Astrocyte of the cerebellum (primary cell): ENCODE data around the gene CENPP.

ENCODE experiments used
- DNase-seq: peaks from one replicate; pipeline ENCODE4 v3.0.0-alpha.2; 2011; ENCODE audit warnings: low read depth
- H3K4me3 ChIP-seq: 2 replicates; pipeline ENCODE4 v1.5.1; 2011; ENCODE audit warnings: mild to moderate bottlenecking, low read depth, low read length, moderate library complexity
- in situ Hi-C: cut with HindIII; loops from 2 replicates; pipeline ENCODE4 v1.10.0; 2017; ENCODE audit warnings: low sequenced_read_pairs
- TF ChIP-seq, protein P1 (sequence below): IDR thresholded peaks from 2 replicates; pipeline ENCODE4 v1.5.1; 2012; ENCODE audit warnings: low read length, low read depth, moderate library complexity, mild to moderate bottlenecking; ENCODE audit errors: missing control alignments

The CENPP gene

GRCh38 chr9:92608241-92608908, 282.6 kb downstream of the CENPP start:
- TF ChIP-seq, protein P1, sequence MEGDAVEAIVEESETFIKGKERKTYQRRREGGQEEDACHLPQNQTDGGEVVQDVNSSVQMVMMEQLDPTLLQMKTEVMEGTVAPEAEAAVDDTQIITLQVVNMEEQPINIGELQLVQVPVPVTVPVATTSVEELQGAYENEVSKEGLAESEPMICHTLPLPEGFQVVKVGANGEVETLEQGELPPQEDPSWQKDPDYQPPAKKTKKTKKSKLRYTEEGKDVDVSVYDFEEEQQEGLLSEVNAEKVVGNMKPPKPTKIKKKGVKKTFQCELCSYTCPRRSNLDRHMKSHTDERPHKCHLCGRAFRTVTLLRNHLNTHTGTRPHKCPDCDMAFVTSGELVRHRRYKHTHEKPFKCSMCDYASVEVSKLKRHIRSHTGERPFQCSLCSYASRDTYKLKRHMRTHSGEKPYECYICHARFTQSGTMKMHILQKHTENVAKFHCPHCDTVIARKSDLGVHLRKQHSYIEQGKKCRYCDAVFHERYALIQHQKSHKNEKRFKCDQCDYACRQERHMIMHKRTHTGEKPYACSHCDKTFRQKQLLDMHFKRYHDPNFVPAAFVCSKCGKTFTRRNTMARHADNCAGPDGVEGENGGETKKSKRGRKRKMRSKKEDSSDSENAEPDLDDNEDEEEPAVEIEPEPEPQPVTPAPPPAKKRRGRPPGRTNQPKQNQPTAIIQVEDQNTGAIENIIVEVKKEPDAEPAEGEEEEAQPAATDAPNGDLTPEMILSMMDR = no peak
- in situ Hi-C loops = no loop called here
- no peak for DNase-seq
- H3K4me3 ChIP-seq = no peak overlapping the region

GRCh38 chr9:92608909-92609445, 283.2 kb downstream of the CENPP start:
- DNase-seq = no peak
- TF ChIP-seq, protein P1 = no peak
- in situ Hi-C loops = no loop called here
- H3K4me3 ChIP-seq = no peak overlapping the region

- in situ Hi-C loops = no loop called here
- DNase-seq = no peak
- H3K4me3 ChIP-seq = no peak overlapping the region
- TF ChIP-seq, protein P1 = no peak
Measured at GRCh38 chr9:92610470-92611420, 285.0 kb downstream of the CENPP start.

DNA sequence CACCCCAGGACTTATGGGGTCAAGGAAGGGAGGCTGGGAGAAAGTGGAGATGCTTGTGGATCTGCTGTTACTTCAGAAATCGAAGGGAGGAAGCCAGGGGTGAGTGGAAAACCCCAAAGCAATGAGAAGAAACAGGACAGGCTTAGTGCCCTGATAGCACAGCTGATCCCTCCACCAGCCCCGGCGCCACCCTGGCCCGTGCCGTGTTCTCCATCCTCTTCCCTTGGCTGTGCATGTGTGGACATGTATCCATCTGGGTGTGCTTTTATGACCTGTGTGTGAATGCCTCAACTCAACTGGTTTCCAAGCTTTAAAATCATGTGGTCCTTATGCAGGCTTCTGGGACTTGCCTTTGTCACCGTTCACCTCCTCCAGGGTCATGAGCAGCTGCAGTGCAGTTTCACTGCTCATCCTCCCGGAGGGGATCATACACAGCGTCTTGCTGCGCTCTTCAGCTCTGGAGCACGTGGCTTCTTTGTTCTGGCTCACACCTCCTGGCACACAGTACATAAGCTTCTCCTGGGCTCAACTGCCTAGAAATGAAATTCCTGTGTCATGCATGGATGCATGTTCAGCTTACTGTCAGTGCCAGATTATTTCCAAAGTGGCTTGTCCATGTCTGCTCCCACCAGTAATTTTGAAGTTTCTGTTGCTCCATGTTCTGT, 286.0 kb downstream of the CENPP start:
- H3K4me3 ChIP-seq = no peak overlapping the region
- in situ Hi-C loops = no loop called here
- TF ChIP-seq, protein P1 = no peak
- no peak for DNase-seq

- DNase-seq = no peak
- H3K4me3 ChIP-seq = no peak overlapping the region
- in situ Hi-C loops = no loop called here
- TF ChIP-seq, protein P1 = no peak
Measured at GRCh38 chr9:92612292-92612691, 286.5 kb downstream of the CENPP start.

- no peak overlapping the region for H3K4me3 ChIP-seq
- TF ChIP-seq, protein P1 = no peak
- no peak for DNase-seq
- in situ Hi-C loops = no loop called here
Measured at GRCh38 chr9:92612816-92613215, 287.1 kb downstream of the CENPP start.
